A549 (cell line): ENCODE data around the gene SAA2. TPM values are rescaled to one million over a fixed set of nuclear protein-coding genes. Genes with fewer than 3 reads are reported as not detected.

Source experiments
- polyA plus RNA-seq, 4 experiments: library from polyadenylated mRNA; depleted of rRNA in 3 of 4; stranded (reverse); fragments of >200 nt; fragmentation: RNase III in 1 of 4; extraction: RNeasy Plus Mini Kit Qiagen cat#74134 plus additional on column Dnase treatment in 1 of 4; gene quantifications; 2 replicates in 3 of 4; 3 replicates in 1 of 4; pipeline ENCODE4 v1.2.3, GENCODE V29; 2011 to 2017
- small RNA-seq, 6 experiments: library from RNA; depleted of rRNA; stranded (forward); fragments of <200 nt; gene quantifications; one replicate each; pipeline ENCODE3, GENCODE V24; 2012

Gene SAA2
- polyA plus RNA-seq, 2 of the 4 experiments (the other 2 are of a cell fraction): 0.09 TPM; not detected in 1

Small RNA genes within 50 kb of the gene (small RNA-seq; reads per million reads assigned to genes)
- 0 reads per million in 6 experiments for gene RNA5SP333
- gene RNA5SP334: 0 to 0.26 (median 0) reads per million in 6 experiments

Other genes with a start within 250 kb of the SAA2 start
- gene SERGEF, start 235.6 kb downstream of the SAA2 start, polyA plus RNA-seq (2011; rRNA removed): 24.1 and 25.6 TPM in 2 replicates
- 17.2 to 20.7 TPM (median 20.1 TPM) in 3 replicates for gene SERGEF, start 235.6 kb downstream of the SAA2 start, polyA plus RNA-seq (2017; fragmentation: RNase III; extraction: RNeasy Plus Mini Kit Qiagen cat#74134 plus additional on column Dnase treatment)
- gene TPH1, start 202.4 kb downstream of the SAA2 start, polyA plus RNA-seq (2011; rRNA removed): 0.22 and 0.34 TPM in 2 replicates
- 0.08 to 0.09 TPM (median 0.09 TPM) in 3 replicates for gene TPH1, start 202.4 kb downstream of the SAA2 start, polyA plus RNA-seq (2017; fragmentation: RNase III; extraction: RNeasy Plus Mini Kit Qiagen cat#74134 plus additional on column Dnase treatment)
- gene SAAL1, start 142.6 kb downstream of the SAA2 start, polyA plus RNA-seq (2011; rRNA removed): 40.9 and 46.5 TPM in 2 replicates
- gene SAAL1, start 142.6 kb downstream of the SAA2 start, polyA plus RNA-seq (2017; fragmentation: RNase III; extraction: RNeasy Plus Mini Kit Qiagen cat#74134 plus additional on column Dnase treatment): 56.0 to 60.0 TPM (median 56.3 TPM) in 3 replicates
- 0.08 TPM in 1 of 2 replicates, not detected in the other for gene MRGPRX3, start 116.1 kb downstream of the SAA2 start, polyA plus RNA-seq (2011; rRNA removed)
- not detected in 3 replicates for gene MRGPRX3, start 116.1 kb downstream of the SAA2 start, polyA plus RNA-seq (2017; fragmentation: RNase III; extraction: RNeasy Plus Mini Kit Qiagen cat#74134 plus additional on column Dnase treatment)
- gene MRGPRX4, start 75.8 kb downstream of the SAA2 start, polyA plus RNA-seq (2011; rRNA removed): not detected in 2 replicates
- not detected in 3 replicates for gene MRGPRX4, start 75.8 kb downstream of the SAA2 start, polyA plus RNA-seq (2017; fragmentation: RNase III; extraction: RNeasy Plus Mini Kit Qiagen cat#74134 plus additional on column Dnase treatment)
- gene SAA4, start 11.9 kb downstream of the SAA2 start, polyA plus RNA-seq (2011; rRNA removed): not detected in 2 replicates
- not detected in 3 replicates for gene SAA4, start 11.9 kb downstream of the SAA2 start, polyA plus RNA-seq (2017; fragmentation: RNase III; extraction: RNeasy Plus Mini Kit Qiagen cat#74134 plus additional on column Dnase treatment)
- gene SAA1, start 17.6 kb upstream of the SAA2 start, polyA plus RNA-seq (2011; rRNA removed): 0.29 TPM in 1 of 2 replicates, not detected in the other
- 0.37 to 0.64 TPM (median 0.44 TPM) in 3 replicates for gene SAA1, start 17.6 kb upstream of the SAA2 start, polyA plus RNA-seq (2017; fragmentation: RNase III; extraction: RNeasy Plus Mini Kit Qiagen cat#74134 plus additional on column Dnase treatment)
- 29.1 and 30.2 TPM in 2 replicates for gene HPS5, start 73.5 kb upstream of the SAA2 start, polyA plus RNA-seq (2011; rRNA removed)
- gene HPS5, start 73.5 kb upstream of the SAA2 start, polyA plus RNA-seq (2017; fragmentation: RNase III; extraction: RNeasy Plus Mini Kit Qiagen cat#74134 plus additional on column Dnase treatment): 18.0 to 18.4 TPM (median 18.4 TPM) in 3 replicates
- gene GTF2H1, start 73.9 kb upstream of the SAA2 start, polyA plus RNA-seq (2011; rRNA removed): 52.0 and 56.0 TPM in 2 replicates
- 36.3 to 39.4 TPM (median 38.8 TPM) in 3 replicates for gene GTF2H1, start 73.9 kb upstream of the SAA2 start, polyA plus RNA-seq (2017; fragmentation: RNase III; extraction: RNeasy Plus Mini Kit Qiagen cat#74134 plus additional on column Dnase treatment)
- gene LDHA, start 145.9 kb upstream of the SAA2 start, polyA plus RNA-seq (2011; rRNA removed): 1,975 and 2,571 TPM in 2 replicates
- 4,094 to 4,418 TPM (median 4,099 TPM) in 3 replicates for gene LDHA, start 145.9 kb upstream of the SAA2 start, polyA plus RNA-seq (2017; fragmentation: RNase III; extraction: RNeasy Plus Mini Kit Qiagen cat#74134 plus additional on column Dnase treatment)
- 0.23 and 0.30 TPM in 2 replicates for gene LDHC, start 163.7 kb upstream of the SAA2 start, polyA plus RNA-seq (2011; rRNA removed)
- gene LDHC, start 163.7 kb upstream of the SAA2 start, polyA plus RNA-seq (2017; fragmentation: RNase III; extraction: RNeasy Plus Mini Kit Qiagen cat#74134 plus additional on column Dnase treatment): 0.12 to 0.17 TPM (median 0.15 TPM) in 3 replicates
- gene LDHAL6A, start 207.2 kb upstream of the SAA2 start, polyA plus RNA-seq (2011; rRNA removed): not detected in 2 replicates
- gene LDHAL6A, start 207.2 kb upstream of the SAA2 start, polyA plus RNA-seq (2017; fragmentation: RNase III; extraction: RNeasy Plus Mini Kit Qiagen cat#74134 plus additional on column Dnase treatment): not detected in 3 replicates